Right renal pelvis (tissue), 4 donors: ENCODE data around the gene LIMS4. TPM values are rescaled to one million over a fixed set of nuclear protein-coding genes. Genes with fewer than 3 reads are reported as not detected.
"Not testable (repeated sequence)": the region's sequence is repeated elsewhere in the genome, so short reads cannot be mapped to it uniquely, and the experiment has no call there.

ENCODE experiments used
- DNase-seq, 4 donors: peaks; one replicate each; pipeline ENCODE4 v3.0.0-alpha.2; 2013; ENCODE audit warnings: low read depth in 4 of 4, low spot score in 3 of 4, missing footprints in 1 of 4
- polyA plus RNA-seq, 4 donors: library from polyadenylated mRNA; unstranded; fragments of 120-200 nt; gene quantifications; one replicate each; pipeline ENCODE4 v1.2.1, GENCODE V29; 2013; ENCODE audit not compliant: insufficient read length in 4 of 4

LIMS4 gene
- polyA plus RNA-seq, 4 donors: 1.1 to 2.4 (median 1.4) TPM

DNA sequence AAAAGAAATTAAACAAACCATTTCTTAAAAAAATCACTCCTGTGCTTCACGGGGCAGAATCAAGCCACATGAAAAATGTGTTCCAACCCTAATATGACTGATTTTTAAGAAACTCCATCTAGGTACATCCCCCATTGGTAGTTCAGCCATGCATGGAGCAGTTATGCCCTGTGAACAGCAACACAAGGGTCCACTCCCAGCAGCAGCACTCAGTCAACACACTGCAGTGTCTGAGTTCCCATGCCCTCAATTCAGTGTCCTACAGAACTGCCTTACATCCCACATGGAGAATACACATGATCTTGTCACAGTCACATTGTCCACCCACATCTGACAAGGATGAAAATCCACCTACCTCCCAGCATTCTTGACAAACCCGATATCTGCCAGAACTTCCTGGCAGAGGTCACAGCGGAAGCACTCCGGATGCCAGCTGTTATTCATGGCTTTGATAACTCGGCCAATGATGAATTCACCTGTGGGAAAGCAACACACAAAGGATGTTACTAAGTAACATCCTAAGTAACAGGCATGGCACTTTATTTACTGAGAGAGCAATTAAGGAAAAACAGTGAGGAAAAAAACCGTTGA, 17.4 kb downstream of the LIMS4 start:
- not testable (repeated sequence) for DNase-seq

DNA sequence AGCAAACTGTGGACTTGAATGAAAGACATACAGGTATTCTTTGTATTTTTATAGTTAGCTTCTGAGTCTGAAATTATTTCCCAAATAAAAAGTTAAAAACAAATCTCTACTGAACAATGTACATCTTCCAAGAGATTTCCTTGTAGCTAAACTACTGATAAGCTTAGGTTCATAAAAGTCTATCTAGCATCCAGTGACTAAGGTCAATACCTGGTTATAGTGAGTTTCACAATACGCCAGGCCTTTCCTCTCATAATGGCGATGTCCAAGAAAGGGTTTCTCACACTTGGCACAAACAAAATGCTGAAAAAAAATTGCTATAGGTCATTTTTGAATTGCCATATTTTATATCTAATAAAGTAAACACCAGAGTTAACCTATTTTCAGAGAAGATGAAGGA, 21.7 kb downstream of the LIMS4 start:
- DNase-seq: not testable (repeated sequence)

DNA sequence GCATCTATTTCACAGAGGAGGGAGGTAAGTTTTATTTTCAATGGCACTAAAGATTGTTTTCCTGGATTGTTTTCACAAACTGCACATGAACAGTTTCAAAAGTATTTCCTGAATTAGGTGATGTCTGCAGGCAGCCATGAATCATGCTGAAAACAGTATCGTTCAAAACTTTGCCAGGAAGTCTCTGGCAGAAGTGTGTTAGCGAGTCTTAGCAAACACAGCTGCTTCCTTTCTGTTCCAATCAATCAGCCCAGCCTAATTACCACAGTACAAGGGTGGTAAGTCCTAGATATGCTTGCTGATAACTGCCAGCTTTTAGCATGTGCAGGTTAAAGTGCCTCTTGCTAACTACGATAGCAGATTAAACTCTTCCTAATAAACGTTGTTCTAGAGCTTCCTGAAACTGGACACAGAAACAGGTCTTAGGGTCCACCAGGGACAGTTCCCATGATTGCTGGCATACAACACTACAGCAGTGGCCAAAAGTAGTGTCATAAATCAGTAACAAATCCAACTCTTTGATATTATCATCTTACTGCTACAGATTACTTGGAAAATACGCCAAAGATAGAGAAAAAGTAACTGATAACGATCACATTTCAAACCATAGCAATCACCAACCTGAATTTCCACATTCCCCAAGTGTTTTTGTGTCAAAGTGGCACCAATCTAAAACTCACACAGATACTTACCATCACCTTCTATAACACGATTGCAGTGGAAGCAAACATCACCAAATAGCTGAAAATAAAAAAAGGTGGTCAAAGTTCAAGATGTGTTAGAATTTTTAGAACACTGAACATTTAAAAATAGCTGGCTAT, 23.3 kb downstream of the LIMS4 start:
- DNase-seq: not testable (repeated sequence)

DNA sequence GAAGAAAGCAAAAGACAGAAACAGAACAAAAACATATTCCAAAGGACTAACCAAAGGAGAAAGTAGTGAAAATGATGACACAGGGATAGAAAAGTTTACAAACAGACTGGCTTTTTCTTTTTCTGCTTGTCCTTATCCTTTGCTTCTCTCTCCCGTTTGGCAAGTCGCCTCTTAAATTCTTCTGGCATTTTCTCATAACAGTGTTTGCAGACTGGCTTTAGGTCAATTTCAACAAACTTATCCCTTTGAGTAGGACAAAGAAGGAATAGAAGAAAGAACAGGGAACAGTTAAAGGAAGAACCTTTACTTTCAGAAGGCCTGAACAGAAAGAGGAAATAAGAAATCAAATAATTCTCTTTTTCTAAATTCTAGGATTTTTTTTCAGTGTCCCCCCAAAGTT, 26.0 kb downstream of the LIMS4 start:
- not testable (repeated sequence) for DNase-seq

DNA sequence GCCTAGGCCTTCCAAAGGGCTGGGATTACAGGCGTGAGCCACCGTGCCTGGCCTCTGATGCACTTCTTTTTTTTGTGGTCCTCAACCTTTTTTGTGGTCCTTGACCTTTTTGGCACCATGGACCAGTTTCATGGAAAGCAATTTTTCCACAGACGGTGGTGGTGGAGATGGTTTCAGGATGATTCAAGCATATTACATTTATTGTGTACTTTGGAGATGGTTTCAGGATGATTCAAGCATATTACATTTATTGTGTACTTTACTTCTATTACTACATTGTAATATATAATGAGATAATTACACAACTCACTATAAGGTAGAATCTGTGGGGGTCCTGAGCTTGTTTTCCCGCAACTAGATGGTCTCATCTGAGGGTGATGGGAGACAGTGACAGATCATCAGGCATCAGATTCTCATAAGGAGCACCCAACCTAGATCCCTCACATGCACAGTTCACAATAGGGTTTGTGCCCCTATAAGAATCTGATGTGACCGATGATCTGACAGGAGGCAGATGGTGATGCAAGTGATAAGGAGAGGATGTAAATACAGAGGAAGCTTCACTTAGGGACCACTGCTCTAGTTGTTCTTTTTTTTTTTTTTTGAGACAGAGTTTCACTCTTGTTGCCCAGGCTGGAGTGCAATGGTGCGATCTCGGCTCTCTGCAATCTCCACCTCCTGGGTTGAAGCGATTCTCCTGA, 29.2 kb downstream of the LIMS4 start:
- DNase-seq: not testable (repeated sequence)

DNA sequence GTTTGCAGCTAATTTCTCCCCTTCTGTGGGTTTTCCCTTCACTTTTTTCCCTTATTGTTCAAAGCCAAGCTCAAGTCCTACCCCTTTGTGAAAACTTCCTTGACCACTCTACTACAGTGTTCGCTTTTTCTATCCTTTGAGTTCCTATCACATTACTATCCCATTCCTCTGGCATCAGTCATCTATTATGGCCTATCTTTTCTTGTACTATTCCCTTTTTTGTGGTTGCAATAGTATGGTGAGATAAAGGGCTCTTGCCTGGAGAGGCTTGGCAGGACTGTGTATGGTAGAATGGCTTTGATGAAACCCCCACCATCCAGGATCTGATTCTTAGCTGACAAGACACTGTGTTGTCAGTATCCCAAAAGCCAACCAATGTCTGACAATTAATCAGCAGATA, 30.7 kb downstream of the LIMS4 start:
- not testable (repeated sequence) for DNase-seq

DNA sequence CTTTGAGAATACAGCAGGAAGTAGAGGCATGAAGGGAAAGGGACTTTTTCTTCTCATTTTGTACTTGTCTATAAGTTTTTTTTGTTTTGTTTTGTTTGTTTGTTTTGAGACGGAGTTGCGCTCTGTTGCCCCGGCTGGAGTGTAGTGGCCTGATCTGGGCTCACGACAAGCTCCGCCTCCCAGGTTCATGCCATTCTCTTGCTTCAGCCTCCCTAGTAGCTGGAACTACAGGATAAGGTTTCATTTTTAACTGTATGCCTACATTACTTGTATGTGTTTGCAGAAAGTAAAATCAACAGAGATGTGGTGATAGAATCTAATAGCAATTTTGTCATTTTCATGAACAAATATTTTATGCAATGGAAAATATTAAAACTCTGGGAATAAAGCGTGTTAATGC, 38.1 kb downstream of the LIMS4 start:
- DNase-seq: not testable (repeated sequence)

DNA sequence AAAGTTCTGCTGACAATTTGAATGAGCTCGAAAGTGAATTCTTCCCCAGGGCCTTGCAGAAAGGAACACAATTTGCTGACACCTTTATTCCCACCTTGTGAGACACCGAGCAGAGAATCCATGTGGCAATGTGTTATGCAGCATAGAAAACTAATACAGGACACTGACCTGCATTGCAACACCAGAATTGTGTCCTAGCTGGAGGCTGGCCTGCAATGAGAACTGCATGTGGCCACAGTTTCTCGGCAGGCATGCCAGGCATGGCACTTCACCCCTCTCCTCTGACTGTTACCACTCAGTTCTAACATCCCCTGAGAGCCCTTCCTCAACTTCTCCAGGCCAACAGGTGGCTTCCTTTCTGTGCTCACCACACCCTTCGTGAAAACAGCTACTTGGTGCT, 46.9 kb downstream of the LIMS4 start:
- DNase-seq: not testable (repeated sequence)

DNA sequence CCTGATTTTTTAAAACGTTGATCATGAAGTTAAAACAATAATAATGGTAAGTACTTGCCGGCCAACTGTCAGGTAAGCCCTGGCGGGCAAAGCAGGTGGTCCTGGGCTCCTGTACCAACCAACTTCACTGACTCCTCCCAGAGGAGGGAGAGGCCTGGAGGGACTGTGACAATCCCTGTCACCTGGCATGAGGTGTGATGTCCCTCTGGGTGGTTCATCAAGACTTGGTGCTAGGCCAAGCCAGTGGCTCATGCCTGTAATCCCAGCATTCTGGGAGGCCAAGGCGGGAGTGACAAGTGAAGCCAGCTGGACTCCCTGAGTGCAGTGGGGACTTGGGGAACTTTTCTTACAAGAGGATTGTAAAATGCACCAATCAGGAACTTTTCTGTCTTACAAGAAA, 48.2 kb downstream of the LIMS4 start:
- DNase-seq: not testable (repeated sequence)

DNA sequence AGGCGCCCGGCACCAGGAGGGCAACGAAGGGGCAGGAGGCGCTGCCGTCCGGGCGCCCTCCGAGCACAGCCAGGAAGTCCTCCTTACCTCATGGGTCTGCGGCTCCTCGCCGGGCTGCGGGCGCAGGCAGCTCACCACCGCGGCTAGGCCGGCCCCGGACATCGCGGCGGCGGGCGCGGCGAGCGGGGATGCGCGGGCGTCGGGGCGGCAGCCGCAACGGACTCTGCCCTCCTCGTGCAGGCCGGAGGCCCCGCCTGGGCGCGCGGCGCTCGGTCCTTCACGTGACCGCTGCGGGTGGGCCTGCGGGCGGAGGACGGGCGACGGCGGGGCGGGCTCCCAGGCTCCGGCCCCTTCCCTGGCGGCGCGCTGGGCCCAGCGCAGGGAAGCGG, 49.0 kb downstream of the LIMS4 start:
- not testable (repeated sequence) for DNase-seq

DNA sequence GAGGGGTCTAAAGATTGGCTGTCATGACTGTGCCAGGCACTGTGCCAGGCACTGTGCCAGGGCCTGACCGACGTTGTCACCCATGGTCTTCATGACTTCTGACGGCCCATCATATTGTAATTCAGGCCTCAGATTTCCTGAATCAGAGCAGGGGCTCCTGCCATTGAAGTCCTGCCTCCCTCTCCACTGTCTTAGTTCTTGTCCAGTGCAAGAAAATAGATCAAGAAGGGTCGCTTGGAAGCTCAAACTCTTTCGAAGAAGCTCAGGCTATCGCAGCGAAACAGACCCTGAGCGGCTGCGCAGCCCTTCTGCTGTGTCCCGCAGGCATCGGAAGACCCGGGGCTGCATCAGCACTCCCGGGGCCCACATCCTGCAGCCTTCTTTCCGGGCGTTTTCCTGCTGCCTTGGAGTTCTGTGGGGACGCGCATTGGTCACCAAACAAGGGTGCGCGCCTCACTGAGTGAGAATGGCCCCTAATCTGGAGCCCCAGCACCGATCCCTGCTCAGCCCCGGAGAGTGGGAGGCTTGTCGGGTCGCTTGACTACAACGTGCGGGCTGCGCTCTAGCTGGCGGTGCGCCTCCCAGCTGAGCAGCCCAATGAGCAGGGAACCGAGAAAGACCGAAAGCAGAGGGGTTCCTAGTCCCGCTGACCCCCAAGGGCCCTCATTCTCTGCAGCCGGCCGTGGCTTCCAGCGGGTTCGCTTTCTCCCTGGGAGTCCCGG, 49.6 kb downstream of the LIMS4 start:
- DNase-seq: not testable (repeated sequence)

DNA sequence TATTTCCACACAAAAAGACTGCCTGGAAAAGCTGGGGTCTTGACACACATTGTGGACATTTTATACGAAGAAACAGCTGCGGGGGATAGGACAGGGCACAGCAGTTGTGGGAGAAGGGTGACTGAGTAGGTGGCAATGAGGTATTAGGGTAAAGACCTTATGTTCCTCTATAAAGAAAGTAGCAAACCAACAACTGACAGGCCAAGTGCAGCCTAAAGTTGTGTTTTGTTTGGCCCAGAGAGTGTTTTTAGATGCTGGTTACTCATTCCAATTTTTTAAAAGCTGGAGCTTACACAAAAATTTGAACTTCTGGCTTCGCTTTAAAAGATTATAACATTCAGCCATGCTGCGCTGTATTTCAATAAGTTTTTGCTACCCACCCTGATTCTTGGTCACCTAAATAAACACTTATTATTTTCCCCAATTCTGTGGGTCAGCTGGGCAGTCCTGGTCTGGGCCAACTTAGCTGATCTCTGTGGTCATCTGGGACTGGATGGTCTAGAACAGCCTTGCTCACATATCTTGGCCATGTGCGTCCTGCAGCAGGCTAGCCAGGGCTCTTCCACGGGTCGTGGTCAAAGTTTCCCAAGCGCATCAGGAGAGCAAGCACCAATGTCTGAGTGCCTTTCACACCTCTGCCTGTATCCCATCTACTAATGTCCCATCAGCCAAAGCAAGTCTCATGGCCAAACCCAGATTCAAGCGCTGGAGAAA, 51.8 kb downstream of the LIMS4 start:
- DNase-seq: not testable (repeated sequence)

DNA sequence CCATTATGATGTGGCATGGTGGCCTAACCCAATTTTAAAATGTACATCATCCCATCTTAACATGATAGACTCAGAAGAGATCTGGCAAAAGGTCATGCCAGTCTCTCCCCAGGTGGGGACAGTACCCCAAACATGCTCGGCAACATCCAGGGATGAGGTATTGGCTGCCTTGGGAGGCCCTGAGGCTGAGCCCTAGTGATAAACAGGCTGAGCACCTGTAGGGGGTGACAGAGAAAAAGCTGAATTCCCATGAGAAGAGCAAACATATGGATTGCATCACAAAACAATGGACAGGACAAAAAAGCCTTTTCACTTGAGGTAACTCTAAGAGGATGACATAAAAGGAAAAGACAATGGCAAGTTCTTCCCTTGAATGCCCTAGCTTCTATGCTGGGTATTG, 65.5 kb downstream of the LIMS4 start:
- not testable (repeated sequence) for DNase-seq

DNA sequence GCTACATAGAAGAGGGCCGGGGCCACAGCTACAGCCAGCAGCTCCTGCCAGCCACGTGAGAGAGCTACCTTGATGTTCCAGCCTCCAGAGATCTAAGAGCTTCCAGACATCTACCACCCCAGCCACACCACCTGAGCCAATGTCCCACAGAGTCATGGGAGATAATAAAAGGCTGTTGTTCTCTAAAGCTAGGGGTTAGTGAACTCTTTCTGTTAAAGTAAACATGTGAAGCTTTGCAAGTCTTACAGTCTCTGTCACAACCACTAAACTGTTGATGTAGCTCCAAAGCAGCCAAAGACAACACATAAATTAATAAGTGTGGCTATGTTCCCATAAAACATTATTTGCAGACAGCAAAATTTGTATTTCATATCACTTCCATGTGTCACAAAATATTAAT, 67.6 kb downstream of the LIMS4 start:
- DNase-seq: not testable (repeated sequence)

DNA sequence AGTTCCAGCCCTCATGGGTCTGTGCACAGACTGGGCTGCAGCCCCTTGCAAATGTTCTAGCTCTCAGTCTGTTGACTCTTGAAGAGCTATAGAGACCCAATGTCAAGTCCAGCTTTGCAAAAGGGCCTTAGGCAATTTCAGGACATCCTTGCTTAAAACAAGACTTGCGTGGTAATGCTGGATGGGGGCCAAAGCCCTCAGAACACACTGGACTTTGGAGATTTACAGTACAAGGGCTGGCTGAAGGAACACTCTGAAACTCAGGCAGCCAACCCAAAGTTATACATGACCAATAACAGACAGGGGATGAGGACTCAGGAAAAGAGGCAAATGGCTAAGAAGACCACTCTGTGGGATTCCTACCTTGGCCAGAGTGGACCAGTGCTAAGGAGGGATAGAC, 68.4 kb downstream of the LIMS4 start:
- DNase-seq: not testable (repeated sequence)

DNA sequence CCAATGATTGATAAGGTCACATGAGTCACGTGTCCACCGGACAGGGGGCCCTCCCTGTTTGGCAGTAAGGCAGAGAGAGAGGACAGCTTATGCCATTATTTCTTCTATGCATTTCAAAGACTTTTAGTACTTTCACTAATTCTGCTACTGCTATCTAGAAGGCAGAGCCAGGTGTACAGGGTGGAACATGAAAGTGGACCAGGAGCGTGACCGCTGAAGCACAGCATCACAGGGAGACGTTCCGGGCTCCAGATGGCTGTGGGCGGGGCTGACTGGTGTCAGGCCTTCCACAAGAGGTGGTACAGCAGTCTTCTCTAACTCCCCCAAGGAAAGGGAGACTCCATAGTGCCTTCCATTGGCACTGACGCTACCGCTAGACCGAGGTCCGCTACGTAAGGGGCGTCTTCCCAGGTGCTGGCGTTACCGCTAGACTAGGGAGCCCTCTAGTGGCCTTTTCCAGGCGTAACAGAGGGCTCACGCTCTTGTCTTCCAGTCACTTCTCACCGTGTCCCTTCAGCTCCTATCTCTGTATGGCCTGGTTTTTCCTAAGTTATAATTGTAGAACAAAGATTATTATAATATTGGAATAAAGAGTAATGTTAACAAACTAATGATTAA, 71.5 kb downstream of the LIMS4 start:
- DNase-seq: not testable (repeated sequence)

DNA sequence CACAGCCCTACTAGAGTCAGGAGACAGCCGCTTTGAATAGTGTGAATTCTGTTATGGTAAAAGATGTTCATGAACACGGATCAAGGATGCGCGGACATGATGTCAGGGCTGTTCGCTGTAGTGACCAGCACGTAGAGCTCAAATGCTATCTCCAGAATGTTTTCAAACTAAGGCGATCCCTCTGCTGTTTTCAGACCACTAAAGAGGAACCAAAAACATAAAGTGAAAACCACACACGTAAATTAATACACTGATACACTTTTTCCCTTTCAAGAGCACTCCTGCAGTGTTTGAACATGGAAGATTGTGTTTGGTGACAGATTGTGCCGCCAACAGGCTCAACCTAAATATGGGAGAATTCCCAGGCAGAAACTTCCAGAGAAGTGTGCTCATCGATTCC, 73.2 kb downstream of the LIMS4 start:
- DNase-seq: not testable (repeated sequence)

DNA sequence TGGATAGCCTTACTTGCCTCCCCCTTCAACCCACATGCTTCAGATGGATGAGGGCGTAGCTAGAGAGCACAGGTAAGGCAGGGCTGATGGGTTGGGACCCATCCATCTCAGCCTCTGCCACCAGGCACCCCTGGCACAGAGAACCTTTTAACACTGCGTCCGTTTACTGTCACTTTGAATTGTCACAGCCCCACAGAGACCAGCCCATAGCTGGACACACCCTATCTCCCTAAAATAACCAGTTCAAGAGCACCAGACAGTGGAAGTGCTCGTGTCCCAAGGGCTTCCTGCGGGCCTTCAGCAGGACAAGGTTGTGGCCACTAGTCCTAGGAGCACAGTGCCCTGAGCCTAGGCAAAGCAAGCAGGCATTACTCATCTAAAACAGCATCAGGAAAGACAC, 76.6 kb downstream of the LIMS4 start:
- DNase-seq: not testable (repeated sequence)
